NCI-H2227 (cell line): ENCODE data around the gene SELE.
"Not testable (repeated sequence)": the region's sequence is repeated elsewhere in the genome, so short reads cannot be mapped to it uniquely, and the experiment has no call there.

ENCODE experiments used
- DNase-seq: peaks from one replicate; lab custom pipeline; 2025; ENCODE audit not compliant: unreplicated experiment; lab: John Stamatoyannopoulos, UW

Gene SELE

DNA sequence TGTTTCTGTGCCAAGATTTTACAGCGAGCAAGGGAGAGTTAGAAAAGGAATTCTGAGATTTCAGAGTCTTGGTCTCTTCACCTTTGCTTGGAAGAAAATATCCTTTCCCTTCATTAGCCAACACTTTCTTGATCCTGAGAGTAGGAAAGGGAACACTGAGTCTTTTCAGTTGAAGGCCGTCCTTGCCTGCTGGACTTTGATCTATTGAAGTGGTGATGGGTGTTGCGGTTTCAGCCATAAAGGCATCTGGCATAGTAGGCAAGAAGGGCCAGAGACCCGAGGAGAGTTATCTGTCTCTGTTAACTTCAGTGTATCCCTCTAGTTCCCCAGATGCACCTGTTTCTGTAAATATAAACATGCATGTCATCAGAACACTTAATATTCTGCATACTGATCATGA lies 9.7 kb downstream of the SELE start:
- no peak for DNase-seq

DNA sequence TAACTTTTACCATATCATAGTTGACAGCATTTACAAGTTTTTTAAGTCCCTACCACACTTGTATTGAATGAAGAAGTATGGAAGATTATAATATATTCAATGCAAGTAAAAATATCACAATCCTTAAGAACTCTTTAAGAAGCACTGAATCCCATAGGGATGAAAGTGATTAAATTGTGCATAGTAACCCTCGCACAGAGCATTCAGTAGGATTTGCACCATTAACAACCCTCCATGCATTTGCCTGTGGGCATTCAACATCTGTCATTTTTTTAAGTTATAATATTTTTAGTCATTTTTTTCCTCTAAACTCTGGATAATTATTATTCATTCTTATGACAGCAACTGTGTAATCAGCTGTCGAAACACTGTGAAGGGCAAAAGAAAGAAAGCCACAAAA lies 10.1 kb downstream of the SELE start:
- no peak for DNase-seq

DNA sequence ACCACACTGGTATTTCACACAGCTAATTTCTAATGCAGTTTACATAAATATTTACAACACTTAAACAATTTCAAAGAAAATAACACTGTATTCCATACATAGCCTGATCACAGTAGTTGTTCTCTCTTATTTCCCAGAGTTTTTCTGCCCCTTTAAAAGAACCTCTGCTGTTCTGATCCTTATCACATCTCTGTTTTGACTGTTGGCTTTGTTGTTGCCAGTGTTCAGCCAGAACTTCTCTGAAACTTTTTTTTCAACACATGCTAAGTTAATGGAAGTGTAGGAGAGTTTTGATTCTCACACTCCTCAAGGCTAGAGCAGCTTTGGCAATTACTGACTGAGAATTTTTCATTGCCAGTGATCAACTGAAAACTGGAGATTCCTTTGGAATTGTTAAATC lies 11.1 kb downstream of the SELE start:
- DNase-seq: no peak

DNA sequence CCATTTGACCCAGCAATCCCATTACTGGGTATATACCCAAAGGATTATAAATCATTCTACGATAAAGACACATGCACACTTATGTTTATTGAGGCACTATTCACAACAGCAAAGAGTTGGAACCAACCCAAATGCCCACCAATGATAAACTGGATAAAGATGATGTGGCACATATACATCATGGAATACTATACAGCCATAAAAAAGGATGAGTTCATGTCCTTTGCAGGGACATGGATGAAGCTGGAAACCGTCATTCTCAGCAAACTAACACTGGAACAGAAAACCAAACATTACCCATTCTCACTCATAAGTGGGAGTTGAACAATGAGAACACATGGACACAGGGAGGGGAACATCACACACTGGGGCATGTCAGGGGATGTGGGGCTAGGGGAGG lies 18.8 kb downstream of the SELE start:
- DNase-seq: not testable (repeated sequence)

DNA sequence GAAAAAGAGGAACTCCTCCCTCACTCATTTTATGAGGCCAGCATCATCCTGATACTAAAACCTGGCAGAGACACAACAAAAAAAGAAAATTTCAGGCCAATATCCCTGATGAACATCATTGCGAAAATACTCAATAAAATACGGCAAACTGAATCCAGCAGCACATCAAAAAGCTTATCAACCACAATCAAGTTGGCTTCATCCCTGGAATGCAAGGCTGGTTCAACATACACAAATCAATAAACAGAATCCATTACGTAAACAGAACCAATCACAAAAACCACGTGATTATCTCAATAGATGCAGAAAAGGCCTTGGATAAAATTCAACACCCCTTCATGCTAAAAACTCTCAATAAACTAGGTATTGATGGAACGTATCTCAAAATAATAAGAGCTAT lies 20.8 kb downstream of the SELE start:
- DNase-seq: not testable (repeated sequence)

DNA sequence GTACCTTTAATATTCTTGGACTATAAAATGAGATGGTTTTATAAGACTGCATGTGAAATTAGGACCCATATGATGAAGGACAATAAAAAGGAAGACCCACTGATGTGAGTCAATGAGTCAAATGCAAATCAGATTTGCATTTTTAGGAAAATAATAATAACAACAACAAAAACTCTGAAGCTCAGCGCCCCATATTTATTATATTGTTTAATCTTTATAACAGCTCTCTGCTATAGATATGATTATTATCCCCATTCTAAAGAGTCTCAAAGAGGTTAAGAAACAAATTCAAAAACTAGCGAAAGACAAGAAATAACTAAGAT lies 21.6 kb downstream of the SELE start:
- no peak for DNase-seq

DNA sequence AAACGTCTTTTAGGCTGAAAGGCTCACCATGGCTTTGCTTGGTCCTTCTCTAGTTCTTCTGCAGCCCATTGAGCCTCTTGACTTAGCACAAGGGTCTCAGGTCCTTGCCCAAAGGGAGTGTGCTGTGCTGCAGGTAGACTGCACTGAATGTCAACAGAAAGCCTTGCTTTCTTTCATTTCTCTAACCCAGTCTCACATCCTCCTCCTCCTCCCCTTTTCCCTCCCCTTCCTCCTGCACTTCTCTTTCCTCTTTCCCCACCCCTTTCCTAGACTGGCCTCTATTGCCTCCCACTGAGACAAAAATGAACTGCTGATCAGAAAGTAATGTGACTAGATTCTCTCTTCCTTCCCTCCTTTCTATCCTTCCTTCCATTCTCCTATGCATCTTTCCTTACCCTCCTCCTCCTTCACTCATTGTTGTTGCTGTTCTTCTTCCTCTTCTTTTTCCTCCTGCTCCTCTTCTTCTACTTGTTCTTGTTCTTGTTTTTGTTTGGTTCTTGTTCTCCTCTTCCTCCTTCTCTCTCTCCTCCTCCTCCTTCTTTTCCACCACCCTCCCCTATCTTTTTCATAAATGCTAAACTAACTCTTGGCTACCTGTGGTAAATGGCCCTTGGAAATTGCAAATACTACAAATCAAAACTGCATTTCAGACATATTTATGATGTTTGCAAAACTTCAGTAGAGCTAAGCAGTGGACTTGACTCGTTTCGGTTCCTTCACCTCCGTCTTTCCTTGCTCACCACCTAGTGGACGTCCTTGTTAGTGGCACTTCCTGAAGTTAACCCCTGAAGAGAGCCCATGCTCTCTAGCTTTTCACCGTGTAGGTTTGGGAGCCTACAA lies 22.2 kb downstream of the SELE start, which contains the start of gene SELL:
Gene SELL, minus strand, starts transcription at position 152 of the 840 bp plus-strand sequence. Its CDS starts 122 bp downstream, at position 30.
- DNase-seq: peak; percentile 56

DNA sequence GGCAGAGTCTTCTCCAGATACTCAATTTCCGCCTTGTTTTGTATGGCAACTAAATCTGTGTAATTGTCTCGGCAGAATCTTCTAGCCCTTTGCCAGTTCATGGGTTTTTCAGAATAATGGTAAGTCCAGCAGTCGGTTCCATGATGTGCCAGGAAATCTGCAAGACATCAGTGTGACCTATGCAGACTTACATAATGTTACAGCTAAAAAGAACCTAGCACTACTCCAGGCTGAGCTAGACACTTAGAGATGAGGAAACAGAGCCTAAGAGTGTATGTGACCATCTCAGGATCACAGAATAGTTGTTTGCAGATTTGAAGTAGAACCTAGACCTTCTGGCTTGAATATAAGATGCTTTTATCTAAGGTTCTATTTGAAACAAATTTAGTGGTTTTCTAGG lies 25.2 kb downstream of the SELE start:
- no peak for DNase-seq

DNA sequence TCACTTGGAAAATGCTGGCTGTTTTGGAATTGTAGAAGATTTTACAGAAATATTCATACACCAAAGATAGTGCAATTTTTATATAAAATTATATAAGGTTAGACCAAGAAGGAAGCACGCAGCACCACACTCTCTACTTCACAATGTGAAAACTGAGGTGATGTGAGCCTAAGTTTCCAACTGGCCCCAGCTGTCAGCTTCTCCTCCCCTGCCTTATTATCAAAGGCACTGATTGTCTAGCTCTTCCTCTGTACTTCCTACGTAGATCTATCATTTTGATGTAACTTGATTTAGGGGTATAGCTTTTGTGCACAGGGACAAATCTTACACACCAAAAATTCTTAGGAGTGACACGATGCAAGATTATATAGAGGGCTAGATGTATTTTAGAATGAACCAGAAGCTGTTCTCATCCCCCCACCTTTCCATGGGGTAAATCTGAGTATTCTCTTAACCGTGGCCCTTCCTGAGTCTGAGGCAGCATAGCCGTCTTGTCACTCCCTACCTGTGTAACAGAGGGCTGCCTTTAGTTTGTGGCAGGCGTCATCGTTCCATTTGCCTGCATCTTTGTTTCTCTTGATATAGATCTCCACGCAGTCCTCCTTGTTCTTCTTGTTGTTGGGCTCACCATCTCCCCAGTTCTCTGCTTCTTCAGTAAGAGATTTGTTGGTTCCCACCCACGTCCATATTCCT lies 25.8 kb downstream of the SELE start:
- no peak for DNase-seq

DNA sequence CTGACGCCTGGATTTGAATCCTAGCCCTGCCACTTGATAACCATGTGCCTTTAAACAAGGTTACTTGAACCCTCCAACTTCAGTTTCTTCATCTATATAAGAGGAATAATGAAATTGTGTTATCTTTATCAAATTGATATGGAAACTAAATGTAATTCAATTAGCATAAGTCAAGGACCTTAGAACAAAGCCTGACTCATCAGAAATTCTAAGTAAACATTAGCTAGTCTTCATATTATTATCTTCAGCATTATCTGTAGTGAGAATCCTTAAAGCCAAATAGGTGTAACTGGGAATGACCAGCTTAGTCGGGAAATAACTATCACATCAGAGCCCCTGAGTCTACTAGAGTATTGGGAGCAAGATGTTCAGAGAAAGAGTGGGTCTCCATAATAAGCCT lies 29.1 kb downstream of the SELE start:
- DNase-seq: no peak

DNA sequence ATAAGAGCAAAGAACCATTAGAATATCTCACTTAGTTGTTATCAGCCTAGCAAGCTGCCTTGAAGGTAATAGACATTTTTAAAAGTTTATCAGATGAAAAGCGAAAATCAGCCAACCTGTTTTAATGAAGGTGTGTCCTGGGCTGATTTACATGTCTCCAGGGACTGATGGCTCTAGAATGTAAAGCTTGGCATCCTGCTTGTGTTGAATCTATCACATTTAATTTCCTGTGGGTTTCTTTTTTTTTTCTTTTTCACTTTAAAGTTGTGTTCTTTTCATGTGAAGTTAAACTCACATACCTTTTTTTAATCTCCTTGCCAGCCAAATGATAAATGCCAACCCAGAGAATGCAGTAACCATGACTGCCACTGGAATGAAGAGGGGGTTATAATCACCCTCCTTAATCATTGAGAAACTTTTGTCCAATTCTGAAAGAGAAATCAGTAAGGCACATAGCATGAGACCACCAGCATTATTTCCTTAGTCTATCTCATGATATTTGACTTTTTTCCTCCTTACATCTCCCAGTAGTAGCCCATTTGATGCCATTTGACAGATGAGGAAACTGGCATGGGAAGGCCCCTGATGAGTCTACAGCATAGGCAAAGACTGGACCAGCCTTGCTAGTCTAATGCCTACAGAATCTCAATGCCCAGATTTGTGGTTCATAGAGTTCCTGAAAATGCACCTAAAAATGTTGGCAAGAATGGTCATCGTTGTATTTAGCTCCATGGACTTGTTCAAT lies 32.4 kb downstream of the SELE start:
- DNase-seq: no peak

DNA sequence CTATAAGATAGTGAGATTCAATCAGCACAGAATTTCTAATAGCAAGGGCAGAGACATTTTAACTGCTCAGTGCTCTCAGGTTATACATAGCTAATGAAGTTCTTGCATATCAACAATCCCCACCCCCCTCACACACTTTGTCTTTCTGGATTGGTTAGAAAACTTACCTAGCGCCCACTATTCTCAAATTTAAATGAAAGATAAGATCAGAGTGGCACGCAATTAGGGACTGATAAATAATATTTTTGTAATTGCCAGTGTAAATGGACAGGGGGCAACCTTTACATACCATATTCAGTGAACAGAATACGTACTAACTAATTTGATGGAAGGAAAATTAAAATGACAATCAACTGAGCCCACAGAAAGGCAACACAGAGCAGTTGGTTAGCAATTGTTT lies 34.2 kb downstream of the SELE start:
- DNase-seq: no peak

DNA sequence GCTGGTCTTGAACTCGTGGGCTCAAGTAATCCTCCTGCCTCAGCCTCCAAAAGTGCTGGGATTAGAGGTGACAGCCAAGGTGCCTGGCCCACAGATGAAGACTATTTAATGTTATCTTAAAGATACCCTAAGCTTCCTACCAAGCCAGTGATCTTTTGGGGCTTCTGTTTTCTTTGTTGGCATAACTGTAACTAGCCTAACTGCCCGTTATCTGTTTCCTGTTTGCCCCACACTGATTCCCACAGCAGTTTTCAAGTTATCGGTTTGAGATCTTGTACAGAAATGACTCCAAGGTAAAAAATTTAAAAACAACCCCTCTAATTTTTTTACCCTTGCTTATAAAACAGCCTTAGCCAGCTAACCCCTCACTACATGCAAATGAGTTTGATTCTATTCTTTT lies 34.9 kb downstream of the SELE start:
- DNase-seq: no peak

DNA sequence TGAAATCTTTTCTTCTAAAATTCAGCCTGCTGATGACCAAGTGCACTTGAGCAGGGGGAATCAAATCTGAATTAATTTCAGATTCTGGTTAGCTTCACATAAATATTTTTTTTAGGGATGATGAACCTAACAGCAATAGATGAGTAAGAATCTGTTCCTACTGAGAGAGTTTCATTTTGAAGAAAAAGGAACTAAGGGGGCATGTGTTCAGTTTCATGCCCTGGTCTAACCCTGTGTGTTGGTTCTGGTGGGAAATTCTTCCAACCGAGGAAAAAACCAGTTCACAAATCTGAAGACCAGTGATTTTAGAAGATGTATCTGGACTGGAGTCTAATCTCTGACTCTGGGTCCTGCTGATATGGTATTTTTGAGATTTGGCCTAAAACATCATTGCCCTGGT lies 36.1 kb downstream of the SELE start:
- DNase-seq: no peak

DNA sequence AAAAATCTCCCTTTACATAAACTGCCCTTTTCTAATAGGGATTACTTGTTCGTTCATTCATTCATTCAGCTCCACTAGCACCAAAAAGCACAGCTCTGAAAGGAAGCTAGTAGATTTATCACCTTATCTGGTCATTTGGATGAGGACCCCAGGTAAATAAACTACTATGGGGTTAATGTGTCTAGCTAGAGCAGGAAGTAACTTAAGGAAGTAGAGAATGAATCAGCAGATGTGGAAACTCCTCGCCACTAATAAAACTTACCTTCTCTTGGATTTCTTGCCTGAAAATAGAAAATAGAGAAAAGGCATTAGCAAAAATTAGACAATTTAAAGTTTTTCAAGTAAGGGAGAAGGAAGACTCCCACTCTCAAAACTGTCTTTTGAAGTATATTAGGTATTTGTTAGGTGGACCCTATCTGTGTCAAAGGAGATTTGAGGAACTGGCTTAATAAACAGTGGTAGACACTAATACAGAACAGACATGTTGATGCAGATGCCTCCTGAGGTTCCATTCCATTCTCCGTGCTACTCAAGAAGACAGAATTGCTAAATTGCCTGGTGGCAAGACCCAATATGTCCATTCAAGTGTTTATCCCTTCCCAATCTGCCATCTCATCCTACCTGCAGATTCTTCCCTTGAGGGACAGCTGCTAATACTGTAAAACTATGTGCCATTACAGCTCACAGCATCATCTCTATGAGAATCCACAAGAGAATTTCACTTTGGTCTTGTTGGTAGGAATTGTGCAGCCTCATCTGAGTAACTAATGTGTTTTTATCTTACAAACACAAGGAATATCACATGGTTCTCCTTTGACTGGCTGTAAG lies 37.4 kb downstream of the SELE start:
- DNase-seq: no peak

DNA sequence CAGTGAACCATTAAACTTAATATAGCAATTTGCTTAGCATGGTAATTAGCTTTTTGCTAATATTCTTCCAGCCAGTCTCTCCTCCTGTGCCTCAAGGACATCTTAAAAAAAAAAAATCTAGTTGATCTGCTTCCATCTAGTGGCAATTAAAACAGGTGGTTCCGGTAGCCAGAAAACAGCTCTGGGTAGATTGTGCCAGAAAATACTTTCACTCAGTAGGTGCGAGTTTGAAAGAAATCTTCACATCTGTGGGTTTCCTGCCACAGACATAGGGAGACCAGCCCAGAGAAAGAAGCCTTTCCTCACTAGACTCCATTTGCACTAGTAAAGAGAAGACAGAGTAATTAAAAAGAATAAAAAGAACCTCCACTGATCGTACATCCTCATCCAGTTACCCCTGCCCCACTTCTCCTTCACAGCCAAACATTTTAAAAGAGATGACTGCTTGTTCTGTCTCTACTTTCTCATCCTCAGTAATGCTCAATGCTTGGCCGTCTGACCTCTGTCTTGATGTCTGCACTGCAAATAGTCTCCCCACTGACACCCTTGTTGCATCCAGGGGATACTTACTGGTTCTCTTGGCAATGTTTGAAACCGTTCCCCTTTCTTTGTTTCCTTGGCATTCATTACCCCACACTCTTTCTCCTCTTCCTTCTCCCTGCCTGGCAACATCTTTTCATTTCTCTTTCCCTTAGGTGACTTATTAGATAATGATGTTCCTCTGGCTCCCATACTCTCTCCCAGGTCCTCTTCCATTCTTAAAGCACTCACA lies 39.4 kb downstream of the SELE start:
- DNase-seq: no peak

DNA sequence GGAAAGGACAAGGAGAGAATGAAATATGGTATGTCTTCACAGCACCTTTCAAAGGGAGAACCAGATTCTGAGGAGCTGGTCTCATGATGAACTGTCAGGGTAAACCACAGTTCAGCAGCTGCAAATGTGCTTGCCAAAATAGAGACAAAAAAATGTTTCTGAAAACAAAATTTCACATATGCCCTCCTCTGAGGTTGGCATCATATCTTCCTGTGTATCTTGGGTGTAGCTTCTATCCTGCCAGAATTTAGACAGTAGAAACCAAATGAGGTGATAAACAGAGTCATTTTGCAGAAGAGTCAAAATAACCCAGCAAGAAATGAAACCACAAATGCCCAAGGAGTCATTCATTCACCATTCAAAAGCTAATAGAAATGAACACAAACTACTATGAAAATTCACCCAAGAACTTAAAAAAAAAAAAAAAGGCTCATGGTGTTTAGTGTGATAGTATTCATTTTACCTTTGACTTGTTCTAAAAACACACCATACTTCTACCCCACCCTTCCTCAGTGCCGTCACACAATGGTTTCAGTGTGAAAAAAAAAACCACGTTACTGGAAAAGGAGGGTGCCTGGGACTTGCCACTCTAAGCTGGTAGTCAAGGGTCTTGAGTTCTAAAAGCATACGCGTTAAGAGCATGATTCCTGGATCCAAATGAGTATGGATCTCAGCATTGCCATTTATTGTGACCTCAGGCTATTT lies 41.0 kb downstream of the SELE start:
- no peak for DNase-seq

DNA sequence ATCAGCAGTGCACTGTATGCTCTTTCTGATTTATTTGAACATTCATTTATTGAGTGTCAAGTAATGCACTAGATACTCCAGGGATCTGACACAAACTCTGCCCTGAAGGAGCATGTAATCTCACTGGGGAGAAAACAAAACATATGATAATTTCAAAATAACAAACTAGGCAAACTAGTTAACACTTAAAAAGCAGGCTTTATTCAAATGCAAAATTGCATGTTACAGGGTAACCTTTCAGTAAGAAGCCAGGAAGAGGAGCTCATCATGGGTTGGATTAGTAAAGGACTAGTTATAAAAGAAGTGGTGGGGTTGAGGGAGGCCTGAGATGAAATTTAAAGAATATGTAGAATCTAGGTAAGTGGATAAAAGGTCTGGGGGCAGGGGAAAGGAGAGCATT lies 43.4 kb downstream of the SELE start:
- DNase-seq: no peak

DNA sequence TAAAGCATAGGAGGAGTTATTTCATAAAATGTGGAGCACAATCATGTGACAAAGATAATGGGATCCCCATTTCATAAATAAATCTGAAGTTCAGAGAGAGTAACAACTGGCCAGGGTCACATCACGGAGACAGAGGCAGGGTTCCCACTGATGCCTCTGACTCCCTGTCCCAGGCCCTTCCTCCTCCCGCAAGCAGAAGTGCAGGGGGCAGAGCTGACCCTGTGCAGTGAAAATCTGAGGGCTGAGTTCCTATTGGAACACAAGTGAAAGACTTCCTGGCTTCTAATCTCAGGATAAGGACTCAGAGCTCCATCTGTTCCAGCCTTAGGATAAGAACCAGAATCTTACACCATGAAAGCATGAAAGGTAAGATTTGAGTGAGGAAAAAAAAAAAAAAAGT lies 44.5 kb downstream of the SELE start:
- DNase-seq: no peak

DNA sequence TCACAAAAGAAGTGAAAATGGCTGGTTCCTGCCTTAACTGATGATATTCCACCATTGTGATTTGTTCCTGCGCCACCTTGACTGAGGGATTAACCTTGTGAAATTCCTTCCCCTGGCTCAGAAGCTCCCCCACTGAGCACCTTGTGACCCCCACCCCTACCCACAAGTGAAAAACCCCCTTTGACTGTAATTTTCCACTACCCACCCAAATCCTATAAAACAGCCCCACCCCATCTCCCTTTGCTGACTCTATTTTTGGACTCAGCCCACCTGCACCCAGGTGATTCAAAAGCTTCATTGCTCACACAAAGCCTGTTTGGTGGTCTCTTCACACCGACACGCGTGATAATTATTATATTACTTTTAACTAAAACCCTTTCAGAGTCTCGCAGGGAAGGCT lies 45.5 kb downstream of the SELE start:
- DNase-seq: not testable (repeated sequence)
